Ishikawa (cell line): Measurements from ENCODE around the gene PHLDA2.

Experiments used
- CEBPB ChIP-seq: IDR thresholded peaks from 2 replicates; pipeline ENCODE4 v1.6.1; 2012
- CREB1 ChIP-seq: IDR thresholded peaks from 2 replicates; pipeline ENCODE4 v1.6.1; 2012; ENCODE audit warnings: low read depth
- EGR1 ChIP-seq: IDR thresholded peaks from 2 replicates; pipeline ENCODE4 v1.6.1; 2012
- EP300 ChIP-seq: IDR thresholded peaks from 2 replicates; pipeline ENCODE4 v1.6.1; 2012; ENCODE audit warnings: borderline replicate concordance
- FOXM1 ChIP-seq: IDR thresholded peaks from 2 replicates; pipeline ENCODE4 v1.6.1; 2012; ENCODE audit warnings: low read depth, borderline replicate concordance
- NFIC ChIP-seq: IDR thresholded peaks from 2 replicates; pipeline ENCODE4 v1.6.1; 2012
- RAD21 ChIP-seq: IDR thresholded peaks from 2 replicates; pipeline ENCODE4 v1.6.1; 2012; ENCODE audit warnings: low read depth
- TAF1 ChIP-seq: IDR thresholded peaks from 2 replicates; pipeline ENCODE4 v1.6.1; 2012; ENCODE audit warnings: low read depth, mild to moderate bottlenecking
- TCF12 ChIP-seq: IDR thresholded peaks from 2 replicates; pipeline ENCODE4 v1.6.1; 2012; ENCODE audit warnings: low read depth
- TEAD4 ChIP-seq: IDR thresholded peaks from 2 replicates; pipeline ENCODE4 v1.6.1; 2012
- YY1 ChIP-seq: IDR thresholded peaks from 2 replicates; pipeline ENCODE4 v1.6.1; 2012; ENCODE audit warnings: low read depth
- ZBTB7A ChIP-seq: IDR thresholded peaks from 2 replicates; pipeline ENCODE4 v1.6.1; 2012; ENCODE audit warnings: low read depth
- TF ChIP-seq, protein P1 (sequence below): IDR thresholded peaks from 2 replicates; pipeline ENCODE4 v1.6.1; 2012; ENCODE audit warnings: low read depth, mild to moderate bottlenecking
- TF ChIP-seq, protein P2 (sequence below): IDR thresholded peaks from 2 replicates; pipeline ENCODE4 v1.6.1; 2012
- TF ChIP-seq, protein P3 (sequence below): IDR thresholded peaks from 2 replicates; pipeline ENCODE4 v1.6.1; 2012

The PHLDA2 gene

GRCh38 chr11:2885017-2885677 lies 44.1 kb downstream of the PHLDA2 start:
- TF ChIP-seq ZBTB7A, result peak; percentile 71; the same call in 1 of the 2 replicates
- TF ChIP-seq EGR1, result no peak
- no peak for TF ChIP-seq YY1
- TF ChIP-seq, protein P1, sequence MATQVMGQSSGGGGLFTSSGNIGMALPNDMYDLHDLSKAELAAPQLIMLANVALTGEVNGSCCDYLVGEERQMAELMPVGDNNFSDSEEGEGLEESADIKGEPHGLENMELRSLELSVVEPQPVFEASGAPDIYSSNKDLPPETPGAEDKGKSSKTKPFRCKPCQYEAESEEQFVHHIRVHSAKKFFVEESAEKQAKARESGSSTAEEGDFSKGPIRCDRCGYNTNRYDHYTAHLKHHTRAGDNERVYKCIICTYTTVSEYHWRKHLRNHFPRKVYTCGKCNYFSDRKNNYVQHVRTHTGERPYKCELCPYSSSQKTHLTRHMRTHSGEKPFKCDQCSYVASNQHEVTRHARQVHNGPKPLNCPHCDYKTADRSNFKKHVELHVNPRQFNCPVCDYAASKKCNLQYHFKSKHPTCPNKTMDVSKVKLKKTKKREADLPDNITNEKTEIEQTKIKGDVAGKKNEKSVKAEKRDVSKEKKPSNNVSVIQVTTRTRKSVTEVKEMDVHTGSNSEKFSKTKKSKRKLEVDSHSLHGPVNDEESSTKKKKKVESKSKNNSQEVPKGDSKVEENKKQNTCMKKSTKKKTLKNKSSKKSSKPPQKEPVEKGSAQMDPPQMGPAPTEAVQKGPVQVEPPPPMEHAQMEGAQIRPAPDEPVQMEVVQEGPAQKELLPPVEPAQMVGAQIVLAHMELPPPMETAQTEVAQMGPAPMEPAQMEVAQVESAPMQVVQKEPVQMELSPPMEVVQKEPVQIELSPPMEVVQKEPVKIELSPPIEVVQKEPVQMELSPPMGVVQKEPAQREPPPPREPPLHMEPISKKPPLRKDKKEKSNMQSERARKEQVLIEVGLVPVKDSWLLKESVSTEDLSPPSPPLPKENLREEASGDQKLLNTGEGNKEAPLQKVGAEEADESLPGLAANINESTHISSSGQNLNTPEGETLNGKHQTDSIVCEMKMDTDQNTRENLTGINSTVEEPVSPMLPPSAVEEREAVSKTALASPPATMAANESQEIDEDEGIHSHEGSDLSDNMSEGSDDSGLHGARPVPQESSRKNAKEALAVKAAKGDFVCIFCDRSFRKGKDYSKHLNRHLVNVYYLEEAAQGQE, result peak; percentile 30; the same call in 1 of the 2 replicates
- TF ChIP-seq CEBPB, result no peak
- TF ChIP-seq FOXM1, result no peak
- TF ChIP-seq RAD21, result peak; percentile 53; the same call in 1 of the 2 replicates
- TF ChIP-seq TCF12, result peak; percentile 37; the same call in 1 of the 2 replicates
- TF ChIP-seq NFIC, result 0 out of 2 replicates have a peak, but pooled peaks have one; percentile 5
- TF ChIP-seq, protein P2, sequence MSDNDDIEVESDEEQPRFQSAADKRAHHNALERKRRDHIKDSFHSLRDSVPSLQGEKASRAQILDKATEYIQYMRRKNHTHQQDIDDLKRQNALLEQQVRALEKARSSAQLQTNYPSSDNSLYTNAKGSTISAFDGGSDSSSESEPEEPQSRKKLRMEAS, result peak; percentile 77

DNA sequence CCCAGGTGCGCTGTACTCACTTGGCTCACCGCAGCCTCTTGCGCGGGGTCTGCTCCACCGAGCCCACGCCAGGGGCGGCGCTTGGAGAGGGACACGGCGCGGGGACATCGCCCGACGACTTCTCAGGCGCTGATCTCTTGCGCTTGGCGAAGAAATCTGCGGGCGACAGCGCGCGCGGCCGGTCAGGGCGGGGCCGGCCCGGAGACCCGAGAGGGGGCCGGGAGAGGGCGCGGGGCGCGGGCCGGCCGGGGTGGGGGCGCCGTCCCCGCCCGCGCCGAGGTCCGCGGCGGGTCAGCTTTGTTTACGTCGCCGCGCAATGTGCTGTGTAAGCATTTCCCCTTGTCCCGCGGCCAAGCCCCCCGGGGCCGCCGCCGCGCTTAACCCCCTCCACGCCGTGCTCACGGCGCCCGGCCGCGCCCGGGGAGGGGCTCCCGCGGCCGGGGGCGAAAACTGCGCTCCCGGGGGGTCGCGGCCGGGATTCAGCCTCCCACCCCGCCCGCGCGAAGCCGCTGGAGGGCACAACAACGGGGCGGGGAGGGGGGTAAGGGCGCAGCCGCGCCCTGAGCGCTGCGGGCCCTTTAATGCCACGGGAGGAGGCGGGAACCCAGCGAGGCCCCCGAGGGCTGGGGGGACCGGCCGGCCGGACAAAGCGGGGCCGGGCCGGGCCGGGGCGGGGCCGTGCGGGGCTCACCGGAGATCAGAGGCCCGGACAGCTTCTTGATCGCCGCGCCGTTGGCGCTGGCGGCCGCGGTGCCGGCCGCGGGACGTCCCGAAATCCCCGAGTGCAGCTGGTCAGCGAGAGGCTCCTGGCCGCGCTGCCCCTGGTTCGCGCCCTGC lies 45.0 kb downstream of the PHLDA2 start:
- TF ChIP-seq TAF1, result no peak
- TF ChIP-seq TCF12, result no peak
- TF ChIP-seq ZBTB7A, result peak; percentile 30; the same call in 1 of the 2 replicates
- no peak for TF ChIP-seq CEBPB
- no peak for TF ChIP-seq RAD21
- no peak for TF ChIP-seq YY1
- no peak for TF ChIP-seq EP300
- 0 out of 2 replicates have a peak, but pooled peaks have one; percentile 3 for TF ChIP-seq EGR1
- no peak for TF ChIP-seq CREB1
- no peak for TF ChIP-seq TEAD4
- TF ChIP-seq, protein P3, sequence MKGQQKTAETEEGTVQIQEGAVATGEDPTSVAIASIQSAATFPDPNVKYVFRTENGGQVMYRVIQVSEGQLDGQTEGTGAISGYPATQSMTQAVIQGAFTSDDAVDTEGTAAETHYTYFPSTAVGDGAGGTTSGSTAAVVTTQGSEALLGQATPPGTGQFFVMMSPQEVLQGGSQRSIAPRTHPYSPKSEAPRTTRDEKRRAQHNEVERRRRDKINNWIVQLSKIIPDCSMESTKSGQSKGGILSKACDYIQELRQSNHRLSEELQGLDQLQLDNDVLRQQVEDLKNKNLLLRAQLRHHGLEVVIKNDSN, result no peak
- TF ChIP-seq FOXM1, result no peak
- TF ChIP-seq, protein P1, result no peak
- peak; percentile 78; the same call in 1 of the 2 replicates for TF ChIP-seq NFIC
- TF ChIP-seq, protein P2, result no peak; the same call in 1 of the 2 replicates

DNA sequence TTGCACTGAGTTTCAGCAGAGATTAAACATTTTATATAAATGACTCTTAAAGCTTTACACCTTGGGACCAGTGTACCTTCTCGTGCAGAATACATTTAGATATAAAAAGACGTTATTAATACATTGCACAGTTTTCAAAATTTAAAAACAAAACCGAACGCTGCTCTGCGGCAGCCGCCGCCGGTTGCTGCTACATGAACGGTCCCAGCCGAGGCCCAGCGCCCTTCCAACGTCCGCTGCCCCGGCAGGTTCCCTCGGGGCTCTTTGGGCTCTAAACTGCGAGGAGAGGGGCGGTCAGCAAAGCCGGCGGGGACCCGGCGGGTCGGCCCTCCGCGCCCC lies 45.6 kb downstream of the PHLDA2 start:
- no peak for TF ChIP-seq YY1
- no peak for TF ChIP-seq EP300
- no peak for TF ChIP-seq TEAD4
- TF ChIP-seq, protein P3, result no peak
- no peak; the same call in 1 of the 2 replicates for TF ChIP-seq TAF1
- TF ChIP-seq EGR1, result no peak
- TF ChIP-seq NFIC, result no peak
- no peak for TF ChIP-seq FOXM1
- TF ChIP-seq TCF12, result no peak
- no peak for TF ChIP-seq ZBTB7A
- TF ChIP-seq, protein P2, result no peak
- no peak for TF ChIP-seq CEBPB
- TF ChIP-seq, protein P1, result no peak
- TF ChIP-seq CREB1, result no peak
- no peak for TF ChIP-seq RAD21
